PC-3 (cell line): ENCODE data around the gene AXIN2.

Experiments used
- CTCF ChIP-seq: fragments of 300-600 bp; sonication (generic); conservative IDR thresholded peaks from 2 replicates; pipeline ENCODE4 v1.5.1; 2017; ENCODE audit warnings: antibody characterized with exemption, low read depth, mild to moderate bottlenecking, low read length
- EZH2 ChIP-seq: fragments of 300-600 bp; sonication (generic); IDR thresholded peaks from one replicate; pipeline ENCODE4 v1.6.1; 2017; ENCODE audit warnings: antibody characterized with exemption, mild to moderate bottlenecking, low read length; ENCODE audit not compliant: unreplicated experiment

GRCh38 chr17:65598746-65599145 is 37.3 kb upstream of the AXIN2 start:
- TF ChIP-seq CTCF: no peak
- TF ChIP-seq EZH2: no peak
